Caco-2 (cell line): ENCODE measurements around the gene KCNG4. TPM values are rescaled to one million over a fixed set of nuclear protein-coding genes. Genes with fewer than 3 reads are reported as not detected.
A peak's percentile ranks its signal among the peaks of the same experiment; 100 is the strongest.

Experiments used
- BruUV-seq: library from RNA; stranded (reverse); fragments of 400-500 nt; replicated peaks from 2 replicates; lab custom pipeline; 2021; lab: Mats Ljungman, UMichigan
- CTCF ChIA-PET: fragments of 300-600 bp; sonication (Branson Sonifier 250); formaldehyde crosslinking; loops from one replicate; lab custom pipeline; 2022; ENCODE audit warnings: antibody characterized with exemption; lab: Charles Lee
- POLR2A ChIA-PET: fragments of 300-600 bp; sonication (Branson Sonifier 250); formaldehyde crosslinking; loops from one replicate; lab custom pipeline; 2022; ENCODE audit warnings: antibody characterized with exemption; lab: Charles Lee
- DNase-seq, 2 experiments: peaks; one replicate each; pipeline versions ENCODE4 v3.0.0 to v3.0.0-alpha.2; 2020 to 2022
- H3K27me3 ChIP-seq: replicated peaks from 2 replicates; pipeline ENCODE4 v1.6.0; 2011; ENCODE audit warnings: low read length; ENCODE audit not compliant: control insufficient read depth, insufficient read depth
- H3K36me3 ChIP-seq: 2 replicates; pipeline ENCODE4 v1.5.1; 2011; ENCODE audit warnings: low read length; ENCODE audit not compliant: control insufficient read depth, insufficient read depth
- H3K4me1 ChIP-seq: fragments of 250-450 bp; sonication (Bioruptor Pico); 2 replicates; pipeline ENCODE4 v1.5.1; 2020; ENCODE audit warnings: mild to moderate bottlenecking
- H3K4me3 ChIP-seq: 2 replicates; pipeline ENCODE4 v1.5.1; 2011; ENCODE audit warnings: low read depth, mild to moderate bottlenecking, control low read depth, low read length
- H3K9me3 ChIP-seq: fragments of 250-450 bp; sonication (Bioruptor Pico); 2 replicates; pipeline ENCODE4 v1.5.1; 2020; ENCODE audit warnings: mild to moderate bottlenecking, moderate library complexity
- H3K27ac Mint-ChIP-seq: one replicate; pipeline ENCODE4 v1.8.0; 2022; ENCODE audit warnings: mixed read lengths; ENCODE audit not compliant: unreplicated experiment
- H3K27me3 Mint-ChIP-seq: one replicate; pipeline ENCODE4 v1.8.0; 2022; ENCODE audit warnings: mixed read lengths; ENCODE audit not compliant: insufficient read depth, unreplicated experiment
- H3K36me3 Mint-ChIP-seq: one replicate; pipeline ENCODE4 v1.8.0; 2022; ENCODE audit warnings: mild to moderate bottlenecking, mixed read lengths; ENCODE audit not compliant: insufficient read depth, unreplicated experiment
- H3K4me1 Mint-ChIP-seq: one replicate; pipeline ENCODE4 v1.8.0; 2022; ENCODE audit warnings: low read depth, mixed read lengths; ENCODE audit not compliant: unreplicated experiment
- H3K4me3 Mint-ChIP-seq: one replicate; pipeline ENCODE4 v1.8.0; 2022; ENCODE audit warnings: mild to moderate bottlenecking, moderate library complexity, mixed read lengths; ENCODE audit not compliant: unreplicated experiment
- H3K9me3 Mint-ChIP-seq: one replicate; pipeline ENCODE4 v1.8.0; 2022; ENCODE audit warnings: mixed read lengths; ENCODE audit not compliant: unreplicated experiment
- CTCF ChIP-seq, 2 experiments: fragments of 200-600 bp in 1 of 2; IDR thresholded peaks; 1 replicate in 1 of 2; 2 replicates in 1 of 2; pipeline versions ENCODE4 v1.5.1 to v1.8.0; 2011 to 2022; ENCODE audit warnings: antibody characterized with exemption in 1 of 2, control low read depth in 1 of 2, inconsistent platforms in 1 of 2, low read depth in 1 of 2, low read length in 1 of 2, mild to moderate bottlenecking in 1 of 2, moderate library complexity in 1 of 2; ENCODE audit not compliant: insufficient read depth in 1 of 2, severe bottlenecking in 1 of 2, unreplicated experiment in 1 of 2
- intact Hi-C: fragments of 100-400 bp; cut with micrococcal nuclease; formaldehyde crosslinking; loops from one replicate; pipeline ENCODE4 v1.10.0; 2022; ENCODE audit not compliant: unreplicated experiment
- total RNA-seq: library from RNA; stranded (reverse); gene quantifications from 2 replicates; pipeline ENCODE4 v1.2.3, GENCODE V29; 2022

KCNG4 gene
- total RNA-seq, 1 experiment from 2014 or later = not detected

- no peak for TF ChIP-seq CTCF (IDR thresholded peaks at IDR 0.05; ENCODE audit: insufficient read depth in 1 of 2, low read depth in 1 of 2, low read length in 1 of 2, severe bottlenecking in 1 of 2, unreplicated experiment in 1 of 2)
- no peak overlapping the region for H3K4me3 ChIP-seq
- no peaks in the 10 kb centered on the region for H3K36me3 Mint-ChIP-seq
- POLR2A ChIA-PET = no interaction called here
- H3K9me3 Mint-ChIP-seq = no peaks in the 10 kb centered on the region
- no peak overlapping the region for H3K27ac Mint-ChIP-seq
- no peak overlapping the region for H3K4me3 Mint-ChIP-seq
- intact Hi-C loops = loop anchor here (10.0 kb wide), 1 partner anchor 90 kb away; the partner anchor contains the start of gene ATP2C2
- H3K36me3 ChIP-seq = no peaks in the 10 kb centered on the region
- H3K27me3 ChIP-seq = 0 out of 2 replicates have a peak, but pooled peaks cover 1% of the 10 kb centered on the region
- H3K9me3 ChIP-seq = no peaks in the 10 kb centered on the region
- H3K27me3 Mint-ChIP-seq = peaks cover 4% of the 10 kb centered on the region
- H3K4me1 ChIP-seq = peaks cover 6% of the 10 kb centered on the region
- CTCF ChIA-PET = no interaction called here
- no TSS peak for BruUV-seq
- peaks cover 7% of the 10 kb centered on the region for H3K4me1 Mint-ChIP-seq
- DNase-seq = no peak
These were observed 34.7 kb upstream of the KCNG4 start for GRCh38 chr16:84274515-84274914.

- ChIA-PET POLR2A (no interaction called here), CTCF (interaction anchor here (0.6 kb wide), 1 partner anchor 601 kb away, joined by 5 read pairs; no protein-coding TSS in a partner anchor)
- no peaks in the 10 kb centered on the region for H3K36me3 ChIP-seq
- Mint-ChIP-seq H3K27me3 (peaks cover 4% of the 10 kb centered on the region), H3K4me1 (no peaks in the 10 kb centered on the region), H3K27ac (no peak overlapping the region), H3K9me3 (no peaks in the 10 kb centered on the region), H3K4me3 (no peak overlapping the region), H3K36me3 (no peaks in the 10 kb centered on the region)
- DNase-seq = no peak
- BruUV-seq = no TSS peak
- TF ChIP-seq CTCF (IDR thresholded peaks at IDR 0.05; ENCODE audit: insufficient read depth in 1 of 2, low read depth in 1 of 2, low read length in 1 of 2, severe bottlenecking in 1 of 2, unreplicated experiment in 1 of 2) = no peak
- intact Hi-C loops = loop anchor here (10.0 kb wide), 1 partner anchor 92 kb away; the partner anchor contains the start of gene ATP2C2
- peaks cover 6% of the 10 kb centered on the region for H3K4me1 ChIP-seq
- 0 out of 2 replicates have a peak, but pooled peaks cover 1% of the 10 kb centered on the region for H3K27me3 ChIP-seq
- no peak overlapping the region for H3K4me3 ChIP-seq
- H3K9me3 ChIP-seq = no peaks in the 10 kb centered on the region
These were observed 33.0 kb upstream of the KCNG4 start for GRCh38 chr16:84272740-84273320.

- no peaks in the 10 kb centered on the region for H3K9me3 ChIP-seq
- no TSS peak for BruUV-seq
- no peaks in the 10 kb centered on the region for H3K36me3 ChIP-seq
- POLR2A ChIA-PET = no interaction called here
- H3K27me3 ChIP-seq = 0 out of 2 replicates have a peak, but pooled peaks cover 1% of the 10 kb centered on the region
- peak in 1 of 2 experiments; percentile 24 for DNase-seq
- intact Hi-C loops = loop anchor here (10.0 kb wide), 1 partner anchor 93 kb away; the partner anchor contains the start of gene ATP2C2
- Mint-ChIP-seq H3K36me3 (no peaks in the 10 kb centered on the region), H3K9me3 (no peaks in the 10 kb centered on the region), H3K27ac (no peak overlapping the region), H3K4me1 (no peaks in the 10 kb centered on the region), H3K4me3 (no peak overlapping the region), H3K27me3 (peaks cover 4% of the 10 kb centered on the region)
- TF ChIP-seq CTCF (IDR thresholded peaks at IDR 0.05; ENCODE audit: insufficient read depth in 1 of 2, low read depth in 1 of 2, low read length in 1 of 2, severe bottlenecking in 1 of 2, unreplicated experiment in 1 of 2) = no peak
- H3K4me1 ChIP-seq = peaks cover 6% of the 10 kb centered on the region
- H3K4me3 ChIP-seq = no peak overlapping the region
- CTCF ChIA-PET = no interaction called here
These were observed 32.1 kb upstream of the KCNG4 start for GRCh38 chr16:84271866-84272265.
